MM.1S (cell line): ENCODE results near the gene ZNF576.

Experiments used
- DNase-seq: peaks from one replicate; pipeline ENCODE4 v3.0.0-alpha.2; 2015
- H2AFZ ChIP-seq: fragments of 300-600 bp; sonication (generic); 2 replicates; pipeline ENCODE4 v1.6.0; 2016; ENCODE audit warnings: antibody characterized with exemption, low read length
- H3F3A ChIP-seq: fragments of 300-600 bp; sonication (generic); 2 replicates; pipeline ENCODE4 v1.6.1; 2016; ENCODE audit warnings: mild to moderate bottlenecking, antibody characterized with exemption, low read length, moderate library complexity, mixed read lengths; ENCODE audit not compliant: insufficient read depth
- H3K27ac ChIP-seq: fragments of 300-600 bp; sonication (generic); 2 replicates; pipeline ENCODE4 v1.5.1; 2016; ENCODE audit warnings: mild to moderate bottlenecking, low read length
- H3K27me3 ChIP-seq: fragments of 300-600 bp; sonication (generic); replicated peaks from 2 replicates; pipeline ENCODE4 v1.6.0; 2016; ENCODE audit warnings: low read length; ENCODE audit not compliant: insufficient read depth
- H3K36me3 ChIP-seq: fragments of 300-600 bp; sonication (generic); replicated peaks from 2 replicates; pipeline ENCODE4 v1.6.1; 2016; ENCODE audit warnings: mild to moderate bottlenecking, low read length, mixed read lengths; ENCODE audit not compliant: insufficient read depth
- H3K4me1 ChIP-seq: fragments of 300-600 bp; sonication (generic); 2 replicates; pipeline ENCODE4 v1.6.1; 2016; ENCODE audit warnings: low read length, mixed read lengths
- H3K4me2 ChIP-seq: fragments of 300-600 bp; sonication (generic); 2 replicates; pipeline ENCODE4 v1.6.0; 2016; ENCODE audit warnings: low read depth, low read length
- H3K4me3 ChIP-seq: fragments of 300-600 bp; sonication (generic); 2 replicates; pipeline ENCODE4 v1.5.1; 2016; ENCODE audit warnings: low read length, mixed read lengths
- H3K79me2 ChIP-seq: fragments of 300-600 bp; sonication (generic); 2 replicates; pipeline ENCODE4 v1.6.1; 2016; ENCODE audit warnings: mixed run types, low read length, mixed read lengths
- H3K9ac ChIP-seq: fragments of 300-600 bp; sonication (generic); 2 replicates; pipeline ENCODE4 v1.6.1; 2016; ENCODE audit warnings: low read length, mixed read lengths
- H3K9me2 ChIP-seq: fragments of 300-600 bp; sonication (generic); replicated peaks from 2 replicates; pipeline ENCODE4 v1.6.1; 2016; ENCODE audit warnings: mild to moderate bottlenecking, low read length, mixed read lengths; ENCODE audit not compliant: insufficient read depth
- H3K9me3 ChIP-seq: fragments of 300-600 bp; sonication (generic); replicated peaks from 2 replicates; pipeline ENCODE4 v1.6.1; 2016; ENCODE audit warnings: mild to moderate bottlenecking, low read length, mixed read lengths; ENCODE audit not compliant: insufficient read depth
- H4K20me1 ChIP-seq: fragments of 300-600 bp; sonication (generic); 2 replicates; pipeline ENCODE4 v1.6.1; 2016; ENCODE audit warnings: mild to moderate bottlenecking, low read length, moderate library complexity, mixed read lengths; ENCODE audit not compliant: insufficient read depth
- CTCF ChIP-seq: fragments of 300-600 bp; sonication (generic); IDR thresholded peaks from 2 replicates; pipeline ENCODE4 v1.5.1; 2016; ENCODE audit warnings: antibody characterized with exemption, low read length, mixed read lengths
- EZH2 ChIP-seq: fragments of 300-600 bp; sonication (generic); optimal IDR thresholded peaks from 2 replicates; pipeline ENCODE3; 2017; ENCODE audit warnings: low read depth, mild to moderate bottlenecking, antibody characterized with exemption, low read length, mixed read lengths
- EZH2phosphoT487 ChIP-seq: fragments of 300-600 bp; sonication (generic); IDR thresholded peaks from 2 replicates; pipeline ENCODE4 v1.6.1; 2018; ENCODE audit warnings: antibody characterized with exemption, low read length

The ZNF576 gene

GRCh38 chr19:43581467-43581866 lies 14.9 kb upstream of the ZNF576 start:
- Histone ChIP-seq H3K27me3 (peaks cover 16% of the 10 kb centered on the region; the same call in 1 of the 2 replicates), H3K9me3 (no peaks in the 10 kb centered on the region), H4K20me1 (no peaks in the 10 kb centered on the region), H3K4me3 (no peak overlapping the region), H3F3A (no peaks in the 10 kb centered on the region), H3K9me2 (no peaks in the 10 kb centered on the region), H3K36me3 (no peaks in the 10 kb centered on the region), H3K4me1 (no peaks in the 10 kb centered on the region), H3K4me2 (no peak overlapping the region), H3K27ac (no peak overlapping the region), H3K9ac (no peak overlapping the region), H2AFZ (no peak overlapping the region), H3K79me2 (no peaks in the 10 kb centered on the region)
- TF ChIP-seq EZH2 (no peak), EZH2phosphoT487 (no peak), CTCF (no peak)
- DNase-seq = no peak

- DNase-seq = no peak
- no peak overlapping the region for H3K27ac ChIP-seq
- TF ChIP-seq EZH2 (no peak), EZH2phosphoT487 (no peak), CTCF (no peak)
- H3K27me3 ChIP-seq = peaks cover 9% of the 10 kb centered on the region; the same call in 1 of the 2 replicates
- no peaks in the 10 kb centered on the region for H4K20me1 ChIP-seq
- no peak overlapping the region for H2AFZ ChIP-seq
- no peaks in the 10 kb centered on the region for H3K9me3 ChIP-seq
- no peak overlapping the region for H3K4me3 ChIP-seq
- H3K79me2 ChIP-seq = no peaks in the 10 kb centered on the region
- no peaks in the 10 kb centered on the region for H3F3A ChIP-seq
- H3K9ac ChIP-seq = no peak overlapping the region
- no peaks in the 10 kb centered on the region for H3K4me1 ChIP-seq
- H3K9me2 ChIP-seq = no peaks in the 10 kb centered on the region
- H3K4me2 ChIP-seq = no peak overlapping the region
- H3K36me3 ChIP-seq = no peaks in the 10 kb centered on the region
These were observed 13.9 kb upstream of the ZNF576 start for GRCh38 chr19:43582495-43582894.

- Histone ChIP-seq H3K4me3 (no peak overlapping the region), H3K27me3 (no peaks in the 10 kb centered on the region), H3F3A (no peaks in the 10 kb centered on the region), H3K4me2 (no peak overlapping the region), H3K4me1 (no peaks in the 10 kb centered on the region), H2AFZ (no peak overlapping the region), H3K9me3 (no peaks in the 10 kb centered on the region), H3K9ac (no peak overlapping the region), H3K36me3 (no peaks in the 10 kb centered on the region), H3K27ac (no peak overlapping the region), H3K79me2 (no peaks in the 10 kb centered on the region), H4K20me1 (no peaks in the 10 kb centered on the region), H3K9me2 (no peaks in the 10 kb centered on the region)
- TF ChIP-seq CTCF (no peak), EZH2phosphoT487 (no peak), EZH2 (no peak)
- DNase-seq = no peak
These were observed 11.9 kb upstream of the ZNF576 start for GRCh38 chr19:43584484-43584883.
